Heart right ventricle (tissue), 16 donors: ENCODE data around the gene ACTL10. TPM values are rescaled to one million over a fixed set of nuclear protein-coding genes. Genes with fewer than 3 reads are reported as not detected.

Experiments used
- ATAC-seq, 8 donors: fragments of 200-7000 bp; cut with Tn5 transposase; one replicate each; pipeline ENCODE4 v1.9.1; 2020; ENCODE audit warnings: mild to moderate bottlenecking in 8 of 8, moderate library complexity in 8 of 8, moderate number of reproducible peaks in 1 of 8
- DNase-seq, 2 donors: peaks; one replicate each; pipeline ENCODE4 v3.0.0-alpha.2; 2020
- H3K27ac ChIP-seq, 10 donors: fragments of 200-600 bp; sonication (generic) in 2 of 10; one replicate each; pipeline versions ENCODE4 v1.5.0 to v1.8.0; 2020 to 2022; ENCODE audit warnings: mild to moderate bottlenecking in 3 of 10
- H3K27me3 ChIP-seq, 7 donors: fragments of 200-600 bp; one replicate each; pipeline ENCODE4 v1.8.0; 2021 to 2022; ENCODE audit warnings: mild to moderate bottlenecking in 2 of 7
- H3K36me3 ChIP-seq, 9 donors: fragments of 200-600 bp; sonication (generic) in 1 of 9; one replicate each; pipeline versions ENCODE4 v1.5.0 to v1.8.0; 2020 to 2022; ENCODE audit warnings: mild to moderate bottlenecking in 2 of 9
- H3K4me1 ChIP-seq, 9 donors: fragments of 200-600 bp; sonication (generic) in 1 of 9; one replicate each; pipeline versions ENCODE4 v1.5.0 to v1.8.0; 2020 to 2022; ENCODE audit warnings: mild to moderate bottlenecking in 4 of 9
- H3K4me3 ChIP-seq, 10 donors: fragments of 200-600 bp; sonication (generic) in 2 of 10; one replicate each; pipeline versions ENCODE4 v1.5.0 to v1.8.0; 2020 to 2022; ENCODE audit warnings: mild to moderate bottlenecking in 7 of 10, moderate library complexity in 2 of 10
- H3K9me3 ChIP-seq, 11 donors: fragments of 200-600 bp in 10 of 11; sonication (generic) in 2 of 11; one replicate each; pipeline versions ENCODE4 v1.5.0 to v1.8.0; 2013 to 2022; ENCODE audit warnings: mild to moderate bottlenecking in 2 of 11, control low read depth in 1 of 11, moderate library complexity in 1 of 11
- CTCF ChIP-seq, 9 donors: fragments of 200-600 bp; sonication (generic) in 2 of 9; IDR thresholded peaks; one replicate each; pipeline versions ENCODE4 v1.5.0 to v1.8.0; 2021 to 2022; ENCODE audit warnings: antibody characterized with exemption in 9 of 9, mild to moderate bottlenecking in 5 of 9, moderate library complexity in 1 of 9
- WGBS, 2 donors: extraction: QIAGEN DNeasy Blood & Tissue Kit; methylation state at CpG; one replicate each; pipeline ENCODE4 v1.1.7; 2013; ENCODE audit warnings: inconsistent platforms in 1 of 2; 5-methylcytosine and 5-hydroxymethylcytosine counted together
- intact Hi-C, 10 donors: fragments of 100-400 bp; cut with DNase I; formaldehyde crosslinking; loops; one replicate each; pipeline versions ENCODE4 v1.11.1 to v1.14.2; 2022
- polyA plus RNA-seq, 2 donors: library from polyadenylated mRNA; stranded (reverse); fragments of 200-250 nt; gene quantifications; one replicate each; pipeline ENCODE4 v1.2.3, GENCODE V29; 2013
- total RNA-seq, 10 donors: library from RNA; stranded (reverse); fragmentation: NEBNext Ultra II Directional in 3 of 10; extraction: Animal tissue kit (Norgen Biotek cat#: 25700) in 3 of 10; gene quantifications; one replicate each; pipeline versions ENCODE4 v1.2.1 to v1.2.4, GENCODE V29; 2021 to 2023
- donor health status: Arrhythmogenic right ventricular cardiomyopathy.
- donor health status: ischemic (EF 13 %, LVEDD 7.1; RV severe dilation, severe dysfunction).
- donor health status: healthy with polysubstance abuse.
- donor health status: DM: no; HTN: yes; CAD: no.
- donor health status: DM: no; HTN: no; CAD: no.
- donor health status: ischemic (EF 25% LVEDD 6.9; RV normal size, moderate dysfunction).
- donor health status: ischemic (EF 25% LVEDD 5.7; RV mildly dilated, moderate dysfunction).
- donor health status: healthy.
- donor health status: DM: yes; HTN: yes; CAD: no.
- donor health status: Ischemic cardiomyopathy.
- donor health status: ischemic (EF 35%, LVEDD 5.7; RV mildly dilated, moderate dysfunction).
- donor health status: nonischemic (EF 11% LVEDD 7.7; RV severe dilation, severe dysfunction).
- donor health status: DM: yes; HTN: yes; CAD: no.
- donor health status: PGD.
- donor health status: ischemic (EF 29% LVEDD 5.4; RV normal size, mild dysfunction).
- donor health status: nonischemic (EF 23%, LVEDD 6.1; RV moderate dilation, normal function).

The ACTL10 gene
- total and polyA plus RNA-seq, 12 donors: 0.11 to 1.2 (median 0.30) TPM; not detected in 4

GRCh38 chr20:33687370-33687915 lies 20.7 kb downstream of the ACTL10 start:
- H3K27me3 ChIP-seq: no peaks in the 10 kb centered on the region
- no peak overlapping the region for H3K4me3 ChIP-seq
- ATAC-seq: no peak
- WGBS, 2 donors: 74 to 77% methylated on average over 8 of the region's 8 CpGs
- H3K27ac ChIP-seq: peak overlapping the region in 5 of 10 donors; percentile 10 to 56 (median 36)
- H3K9me3 ChIP-seq: no peaks in the 10 kb centered on the region
- no peak for DNase-seq
- TF ChIP-seq CTCF (IDR thresholded peaks at IDR 0.05): no peak
- intact Hi-C loops: loop anchor here in 1 of 10 donors (5.0 kb wide), 1 partner anchor 45 kb away; the partner anchor contains the start of gene ZNF341
- H3K4me1 ChIP-seq: peaks cover 0 to 47% (median 20%) of the 10 kb centered on the region in 9 donors
- H3K36me3 ChIP-seq: no peaks in the 10 kb centered on the region

- H3K9me3 ChIP-seq: no peaks in the 10 kb centered on the region
Observed at GRCh38 chr20:33687993-33688937, 21.5 kb downstream of the ACTL10 start.

GRCh38 chr20:33688938-33689424 lies 22.2 kb downstream of the ACTL10 start:
- no peak for TF ChIP-seq CTCF (IDR thresholded peaks at IDR 0.05)
- Histone ChIP-seq H3K9me3 (no peaks in the 10 kb centered on the region), H3K27me3 (no peaks in the 10 kb centered on the region), H3K27ac (peak overlapping the region in 5 of 10 donors; percentile 16 to 36 (median 31)), H3K4me3 (no peak overlapping the region), H3K4me1 (peaks cover 3 to 51% (median 17%) of the 10 kb centered on the region in 9 donors), H3K36me3 (no peaks in the 10 kb centered on the region)
- ATAC-seq (no peak), DNase-seq (no peak)
- intact Hi-C loops: loop anchor here in 1 of 10 donors (5.0 kb wide), 1 partner anchor 43 kb away; the partner anchor contains the start of gene ZNF341
- WGBS, 2 donors: 56 to 66% methylated on average over 3 of the region's 3 CpGs

More at GRCh38 chr20:33687993-33688937, 21.5 kb downstream of the ACTL10 start:
- no peak for TF ChIP-seq CTCF (IDR thresholded peaks at IDR 0.05)
- no peaks in the 10 kb centered on the region for H3K36me3 ChIP-seq
- no peak for DNase-seq
- H3K4me1 ChIP-seq: peaks cover 1 to 47% (median 20%) of the 10 kb centered on the region in 9 donors
- intact Hi-C loops: loop anchor here in 1 of 10 donors (5.0 kb wide), 1 partner anchor 44 kb away; the partner anchor contains the start of gene ZNF341
- peak overlapping the region in 5 of 10 donors; percentile 6 to 31 (median 19) for H3K27ac ChIP-seq
- H3K27me3 ChIP-seq: no peaks in the 10 kb centered on the region
- ATAC-seq: no peak
- 70 to 82% methylated on average over 3 of the region's 3 CpGs for WGBS, 2 donors
- H3K4me3 ChIP-seq: no peak overlapping the region

- no peak for ATAC-seq
- no peak for TF ChIP-seq CTCF (IDR thresholded peaks at IDR 0.05)
- 67 to 91% methylated on average over 1 of the region's 1 CpG for WGBS, 2 donors
- H3K4me3 ChIP-seq: no peak overlapping the region
- intact Hi-C loops: loop anchor here in 1 of 10 donors (5.0 kb wide), 1 partner anchor 43 kb away; the partner anchor contains the start of gene ZNF341
- peaks cover 3 to 52% (median 20%) of the 10 kb centered on the region in 9 donors for H3K4me1 ChIP-seq
- H3K27me3 ChIP-seq: no peaks in the 10 kb centered on the region
- H3K27ac ChIP-seq: peak overlapping the region in 2 of 10 donors; percentile 16 to 67
- no peak for DNase-seq
- no peaks in the 10 kb centered on the region for H3K36me3 ChIP-seq
- H3K9me3 ChIP-seq: no peaks in the 10 kb centered on the region
Observed at GRCh38 chr20:33689493-33689892, 22.8 kb downstream of the ACTL10 start.
